ENCODE measurements around the gene CLCA4.
"Not testable (repeated sequence)": the region's sequence is repeated elsewhere in the genome, so short reads cannot be mapped to it uniquely, and the experiment has no call there.

The CLCA4 gene

GRCh38 chr1:86546787-86547221 lies at the start of gene CLCA4:
TSS of gene CLCA4 (plus strand) at chr1:86547078. CDS start at chr1:86547120, 42 bp downstream.
- H3K36me3 Mint-ChIP-seq (ENCODE audit: low read depth), result no peaks in the 10 kb centered on the region
- no peak within 1 kb of the TSS for H3K4me3 Mint-ChIP-seq
- no peak for DNase-seq

DNA sequence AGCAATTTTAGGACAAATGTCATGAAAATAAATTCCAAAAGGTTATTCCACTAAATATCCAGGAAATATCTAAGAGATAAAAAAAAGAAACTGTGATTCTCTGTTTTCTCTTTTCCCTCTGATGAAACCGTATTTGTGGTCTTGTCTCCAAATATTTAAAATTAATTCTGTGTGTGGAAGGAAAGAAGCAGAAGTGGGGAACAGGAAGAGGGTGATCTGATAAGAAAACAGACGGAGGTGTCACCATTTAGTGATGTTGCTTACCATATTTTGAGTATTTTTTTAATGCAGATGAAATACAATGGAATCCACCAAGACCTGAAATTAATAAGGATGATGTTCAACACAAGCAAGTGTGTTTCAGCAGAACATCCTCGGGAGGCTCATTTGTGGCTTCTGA lies 48.6 kb upstream of the CLCA4 start:
- H3K9me3 Mint-ChIP-seq, result no peaks in the 10 kb centered on the region
- no peak overlapping the region for H3K27ac Mint-ChIP-seq
- peaks cover 14% of the 10 kb centered on the region for H3K27me3 Mint-ChIP-seq
- no peak overlapping the region for H3K4me3 Mint-ChIP-seq
- H3K36me3 Mint-ChIP-seq (ENCODE audit: low read depth), result no peaks in the 10 kb centered on the region
- DNase-seq, result no peak
- peaks cover 8% of the 10 kb centered on the region for H3K4me1 Mint-ChIP-seq (ENCODE audit: low read depth)

More at GRCh38 chr1:86546787-86547221, at the start of gene CLCA4:
- H3K4me1 Mint-ChIP-seq (ENCODE audit: low read depth), result no peaks in the 10 kb centered on the region
- peaks cover 26% of the 10 kb centered on the region for H3K27me3 Mint-ChIP-seq
- no peak within 1 kb of the TSS for H3K27ac Mint-ChIP-seq
- no peaks in the 10 kb centered on the region for H3K9me3 Mint-ChIP-seq

DNA sequence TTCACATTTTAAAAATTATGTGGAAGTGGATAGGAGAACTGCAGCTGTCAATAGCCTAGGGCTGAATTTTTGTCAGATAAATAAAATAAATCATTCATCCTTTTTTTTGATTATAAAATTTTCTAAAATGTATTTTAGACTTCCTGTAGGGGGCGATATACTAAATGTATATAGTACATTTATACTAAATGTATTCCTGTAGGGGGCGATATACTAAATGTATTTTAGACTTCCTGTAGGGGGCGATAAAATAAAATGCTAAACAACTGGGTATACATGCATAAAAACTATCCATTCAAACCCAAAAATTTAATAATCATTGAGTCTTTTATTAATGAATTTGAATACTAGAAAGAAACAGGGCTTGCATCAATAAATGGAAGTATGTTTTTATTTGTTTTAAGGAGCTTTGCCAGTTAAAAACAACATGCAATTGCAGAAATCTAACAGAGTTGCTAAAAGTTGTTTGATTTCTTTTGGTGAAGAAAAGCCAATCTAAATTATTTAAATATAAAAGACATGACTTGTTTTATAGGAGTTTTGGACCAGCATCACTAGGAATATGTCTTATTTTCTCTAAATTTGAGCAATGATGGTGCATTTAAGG lies 46.8 kb upstream of the CLCA4 start:
- peaks cover 8% of the 10 kb centered on the region for H3K4me1 Mint-ChIP-seq (ENCODE audit: low read depth)
- no peak overlapping the region for H3K4me3 Mint-ChIP-seq
- H3K27ac Mint-ChIP-seq, result no peak overlapping the region
- no peaks in the 10 kb centered on the region for H3K9me3 Mint-ChIP-seq
- DNase-seq, result no peak
- no peaks in the 10 kb centered on the region for H3K36me3 Mint-ChIP-seq (ENCODE audit: low read depth)
- peaks cover 20% of the 10 kb centered on the region for H3K27me3 Mint-ChIP-seq

DNA sequence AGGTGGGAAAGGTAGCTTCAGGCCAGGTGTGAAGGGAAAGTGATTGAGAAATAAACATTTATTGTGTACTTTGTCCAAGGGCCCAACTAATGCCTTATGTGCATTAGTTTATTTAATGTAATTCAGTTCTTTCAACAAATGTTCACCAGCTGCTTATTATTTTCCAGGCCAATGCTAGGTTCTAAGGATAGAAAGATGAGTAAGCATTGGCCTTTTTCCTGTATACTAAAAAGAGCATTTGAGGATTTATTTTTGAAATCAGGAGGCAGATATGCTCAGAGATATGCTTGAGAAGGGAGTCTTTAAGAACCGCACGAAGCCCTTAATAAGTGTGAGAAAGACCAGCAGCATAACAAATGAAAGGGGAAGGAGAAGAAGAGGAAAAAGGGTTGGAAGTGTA lies 46.2 kb upstream of the CLCA4 start:
- no peak for DNase-seq
- Mint-ChIP-seq H3K9me3 (no peaks in the 10 kb centered on the region), H3K27me3 (peaks cover 20% of the 10 kb centered on the region), H3K27ac (no peak overlapping the region), H3K36me3 (ENCODE audit: low read depth) (no peaks in the 10 kb centered on the region), H3K4me1 (ENCODE audit: low read depth) (peaks cover 8% of the 10 kb centered on the region), H3K4me3 (no peak overlapping the region)

GRCh38 chr1:86502125-86502646 lies 44.7 kb upstream of the CLCA4 start:
- not testable (repeated sequence) for H3K4me1 Mint-ChIP-seq (ENCODE audit: low read depth); H3K36me3 Mint-ChIP-seq (ENCODE audit: low read depth); H3K27ac Mint-ChIP-seq; H3K9me3 Mint-ChIP-seq
- DNase-seq, result peak; percentile 43
- Mint-ChIP-seq H3K4me3 (peak overlapping the region; percentile 67), H3K27me3 (peaks cover 15% of the 10 kb centered on the region)

- Mint-ChIP-seq H3K36me3 (ENCODE audit: low read depth) (no peaks in the 10 kb centered on the region), H3K4me3 (peak overlapping the region; percentile 67), H3K9me3 (no peaks in the 10 kb centered on the region), H3K4me1 (ENCODE audit: low read depth) (peaks cover 8% of the 10 kb centered on the region), H3K27ac (no peak overlapping the region), H3K27me3 (peaks cover 15% of the 10 kb centered on the region)
- DNase-seq, result no peak
Observed at GRCh38 chr1:86502721-86503405, 44.0 kb upstream of the CLCA4 start.

GRCh38 chr1:86503406-86504136 lies 43.3 kb upstream of the CLCA4 start:
- H3K27ac Mint-ChIP-seq, result no peak overlapping the region
- H3K36me3 Mint-ChIP-seq (ENCODE audit: low read depth), result no peaks in the 10 kb centered on the region
- peaks cover 13% of the 10 kb centered on the region for H3K27me3 Mint-ChIP-seq
- H3K9me3 Mint-ChIP-seq, result no peaks in the 10 kb centered on the region
- peaks cover 8% of the 10 kb centered on the region for H3K4me1 Mint-ChIP-seq (ENCODE audit: low read depth)
- no peak for DNase-seq
- no peak overlapping the region for H3K4me3 Mint-ChIP-seq

DNA sequence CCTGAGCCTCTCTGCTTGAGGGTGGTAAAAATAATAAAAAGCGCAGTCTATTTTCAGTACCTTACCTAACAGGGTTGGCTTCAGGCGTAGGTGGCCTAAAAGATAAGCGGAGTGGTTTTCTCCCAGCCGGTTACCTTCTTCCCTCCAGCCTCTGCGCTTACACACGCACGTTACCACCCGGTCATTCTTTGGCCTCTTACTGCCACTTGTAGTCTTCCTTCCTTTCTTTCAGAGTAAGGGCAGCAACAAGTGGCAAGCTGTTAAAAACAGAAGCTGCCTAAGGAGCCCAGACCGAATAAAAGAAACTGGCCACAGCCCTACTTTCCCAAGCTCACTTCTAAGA lies 42.8 kb upstream of the CLCA4 start:
- Mint-ChIP-seq H3K36me3 (ENCODE audit: low read depth) (no peaks in the 10 kb centered on the region), H3K4me1 (ENCODE audit: low read depth) (peaks cover 8% of the 10 kb centered on the region), H3K4me3 (no peak overlapping the region), H3K27ac (no peak overlapping the region), H3K9me3 (no peaks in the 10 kb centered on the region), H3K27me3 (peaks cover 9% of the 10 kb centered on the region)
- DNase-seq, result no peak

DNA sequence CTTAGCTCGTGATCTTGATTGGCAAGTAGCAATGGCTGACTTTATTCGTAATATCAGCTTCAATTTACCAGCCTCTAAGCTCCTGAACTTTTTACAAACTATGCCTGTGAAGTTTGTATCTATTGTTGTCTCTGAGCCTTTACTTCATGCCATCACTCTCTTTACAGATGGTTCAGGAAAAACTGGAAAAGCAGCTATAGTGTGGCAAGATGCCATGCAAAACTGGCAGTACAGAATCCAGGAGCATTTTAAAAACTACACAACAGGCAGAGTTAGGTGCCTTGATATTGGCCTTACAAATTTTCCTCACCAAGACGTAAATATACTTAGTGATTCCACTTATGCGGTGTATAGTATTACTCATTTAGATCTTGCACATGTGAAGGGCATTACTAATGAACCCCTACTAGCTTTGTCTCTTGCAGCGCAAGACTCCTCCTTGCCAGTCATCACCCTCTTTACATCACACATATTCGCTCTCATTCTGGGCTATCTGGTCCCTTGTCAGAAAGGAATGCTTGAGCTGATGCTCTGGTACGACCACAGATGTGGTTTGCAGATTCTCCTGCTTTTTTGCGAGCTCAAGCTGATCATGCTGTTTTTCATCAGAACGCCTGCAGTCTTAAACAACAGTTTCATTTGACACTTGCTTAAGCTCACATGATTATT lies 41.8 kb upstream of the CLCA4 start:
- DNase-seq, result no peak
- H3K27me3 Mint-ChIP-seq, result peaks cover 9% of the 10 kb centered on the region
- H3K27ac Mint-ChIP-seq, result no peak overlapping the region

GRCh38 chr1:86505564-86505902 lies 41.3 kb upstream of the CLCA4 start:
- Mint-ChIP-seq H3K36me3 (ENCODE audit: low read depth) (no peaks in the 10 kb centered on the region), H3K9me3 (no peaks in the 10 kb centered on the region), H3K4me3 (no peak overlapping the region), H3K27me3 (peaks cover 9% of the 10 kb centered on the region), H3K4me1 (ENCODE audit: low read depth) (peaks cover 8% of the 10 kb centered on the region), H3K27ac (no peak overlapping the region)
- no peak for DNase-seq

More for the DNA sequence above, 41.8 kb upstream of the CLCA4 start:
- Mint-ChIP-seq H3K9me3 (no peaks in the 10 kb centered on the region), H3K4me3 (no peak overlapping the region), H3K36me3 (ENCODE audit: low read depth) (no peaks in the 10 kb centered on the region), H3K4me1 (ENCODE audit: low read depth) (peaks cover 8% of the 10 kb centered on the region)

- no peaks in the 10 kb centered on the region for H3K36me3 Mint-ChIP-seq (ENCODE audit: low read depth)
- no peaks in the 10 kb centered on the region for H3K9me3 Mint-ChIP-seq
- no peaks in the 10 kb centered on the region for H3K4me1 Mint-ChIP-seq (ENCODE audit: low read depth)
- no peak overlapping the region for H3K27ac Mint-ChIP-seq
- H3K27me3 Mint-ChIP-seq, result peaks cover 8% of the 10 kb centered on the region
- no peak for DNase-seq
- no peak overlapping the region for H3K4me3 Mint-ChIP-seq
Observed at GRCh38 chr1:86507935-86508582, 38.8 kb upstream of the CLCA4 start.

DNA sequence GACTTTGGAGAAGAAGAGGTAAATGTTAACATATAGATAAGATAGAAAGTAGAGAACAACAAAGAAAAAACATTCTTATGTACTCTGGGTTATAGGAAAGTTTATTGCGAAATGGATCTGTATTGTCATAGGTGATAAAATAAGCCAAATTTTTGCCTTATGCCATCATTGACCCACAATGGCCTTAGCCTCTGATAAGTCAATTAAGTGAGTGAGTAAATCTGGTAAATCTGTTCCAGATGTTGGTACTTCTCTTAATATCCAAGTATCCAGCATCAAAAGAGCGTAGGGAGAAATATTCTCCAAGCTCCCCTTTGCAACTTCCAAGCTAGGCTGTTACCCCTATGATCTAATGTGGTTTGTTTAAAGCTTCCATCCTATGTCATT lies 38.3 kb upstream of the CLCA4 start:
- Mint-ChIP-seq H3K27me3 (peaks cover 3% of the 10 kb centered on the region), H3K36me3 (ENCODE audit: low read depth) (no peaks in the 10 kb centered on the region), H3K4me1 (ENCODE audit: low read depth) (no peaks in the 10 kb centered on the region), H3K27ac (no peak overlapping the region), H3K4me3 (no peak overlapping the region), H3K9me3 (no peaks in the 10 kb centered on the region)
- DNase-seq, result no peak

- Mint-ChIP-seq H3K9me3 (no peaks in the 10 kb centered on the region), H3K36me3 (ENCODE audit: low read depth) (no peaks in the 10 kb centered on the region), H3K4me3 (no peak overlapping the region), H3K27ac (no peak overlapping the region), H3K27me3 (no peaks in the 10 kb centered on the region), H3K4me1 (ENCODE audit: low read depth) (no peaks in the 10 kb centered on the region)
- no peak for DNase-seq
Observed at GRCh38 chr1:86515597-86515996, 31.3 kb upstream of the CLCA4 start.

DNA sequence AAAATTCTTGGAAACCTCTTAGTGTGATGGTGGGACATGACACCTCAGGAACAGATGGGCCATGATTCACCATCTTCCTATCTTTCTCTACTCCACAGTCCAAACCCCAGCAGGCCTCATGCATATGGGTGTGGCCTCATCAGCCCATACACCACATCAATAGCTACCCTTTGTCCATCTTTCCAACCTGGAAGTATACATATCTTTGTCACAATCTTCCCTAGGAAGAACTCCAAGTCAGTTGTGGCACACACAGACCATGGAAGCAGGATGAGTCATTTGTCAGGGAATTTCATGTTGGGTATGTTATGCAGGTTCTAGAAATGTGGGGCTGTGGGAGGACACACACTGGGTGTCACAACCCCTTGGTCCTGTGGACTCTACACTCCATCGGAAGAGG lies 30.5 kb upstream of the CLCA4 start:
- Mint-ChIP-seq H3K4me3 (no peak overlapping the region), H3K4me1 (ENCODE audit: low read depth) (no peaks in the 10 kb centered on the region), H3K27me3 (no peaks in the 10 kb centered on the region), H3K9me3 (no peaks in the 10 kb centered on the region), H3K27ac (no peak overlapping the region), H3K36me3 (ENCODE audit: low read depth) (no peaks in the 10 kb centered on the region)
- no peak for DNase-seq
